Skeletal muscle cell (primary cell): ENCODE results near the gene VSIG8.
A peak's percentile ranks its signal among the peaks of the same experiment; 100 is the strongest.
"Not testable (repeated sequence)": the region's sequence is repeated elsewhere in the genome, so short reads cannot be mapped to it uniquely, and the experiment has no call there.

ENCODE experiments used
- DNase-seq: peaks from one replicate; pipeline ENCODE4 v3.0.0-alpha.2; 2010; ENCODE audit warnings: low read depth
- H3K4me3 ChIP-seq: 2 replicates; pipeline ENCODE4 v1.5.1; 2011; ENCODE audit warnings: low read depth, mild to moderate bottlenecking, control low read depth, low read length, moderate library complexity

VSIG8 gene

GRCh38 chr1:159862557-159862956 is at the start of gene VSIG8:
VSIG8 (minus strand) TSS chr1:159862657; CDS start chr1:159862521, 136 bp downstream.
- DNase-seq = no peak

GRCh38 chr1:159911326-159912070 is 49.0 kb upstream of the VSIG8 start:
- DNase-seq = no peak

More at GRCh38 chr1:159862557-159862956, at the start of gene VSIG8:
- H3K4me3 ChIP-seq = no peak within 1 kb of the TSS

GRCh38 chr1:159908031-159908940 is 45.8 kb upstream of the VSIG8 start:
- no peak overlapping the region for H3K4me3 ChIP-seq
- DNase-seq = no peak

More at GRCh38 chr1:159911326-159912070, 49.0 kb upstream of the VSIG8 start:
- H3K4me3 ChIP-seq = no peak overlapping the region

- no peak overlapping the region for H3K4me3 ChIP-seq
- no peak for DNase-seq
Measured at GRCh38 chr1:159906960-159907359, 44.5 kb upstream of the VSIG8 start.

GRCh38 chr1:159904036-159904435 is 41.6 kb upstream of the VSIG8 start:
- DNase-seq, H3K4me3 ChIP-seq: not testable (repeated sequence)

- no peak overlapping the region for H3K4me3 ChIP-seq
- DNase-seq = no peak
Measured at GRCh38 chr1:159902541-159902940, 40.1 kb upstream of the VSIG8 start.

GRCh38 chr1:159900755-159901360 is 38.4 kb upstream of the VSIG8 start:
- H3K4me3 ChIP-seq = no peak overlapping the region
- no peak for DNase-seq

GRCh38 chr1:159900086-159900680 is 37.7 kb upstream of the VSIG8 start, which contains the start of gene CFAP45:
CFAP45 (minus strand) TSS chr1:159900165; CDS start chr1:159900098, 67 bp downstream.
- no peak for DNase-seq
- no peak within 1 kb of the TSS for H3K4me3 ChIP-seq

- H3K4me3 ChIP-seq, DNase-seq: not testable (repeated sequence)
Measured at GRCh38 chr1:159899634-159900033, 37.2 kb upstream of the VSIG8 start.

GRCh38 chr1:159898527-159898926 is 36.1 kb upstream of the VSIG8 start:
- H3K4me3 ChIP-seq = no peak overlapping the region
- DNase-seq = no peak

- no peak for DNase-seq
- no peak overlapping the region for H3K4me3 ChIP-seq
Measured at GRCh38 chr1:159897962-159898361, 35.5 kb upstream of the VSIG8 start.

- no peak overlapping the region for H3K4me3 ChIP-seq
- no peak for DNase-seq
Measured at GRCh38 chr1:159896546-159896930, 34.1 kb upstream of the VSIG8 start.

- H3K4me3 ChIP-seq = no peak overlapping the region
- no peak for DNase-seq
Measured at GRCh38 chr1:159895836-159896545, 33.5 kb upstream of the VSIG8 start.

GRCh38 chr1:159895286-159895685 is 32.8 kb upstream of the VSIG8 start:
- no peak for DNase-seq
- H3K4me3 ChIP-seq = no peak overlapping the region

GRCh38 chr1:159892944-159893343 is 30.5 kb upstream of the VSIG8 start:
- DNase-seq = no peak
- no peak overlapping the region for H3K4me3 ChIP-seq

GRCh38 chr1:159891275-159892157 is 29.1 kb upstream of the VSIG8 start:
- H3K4me3 ChIP-seq = no peak overlapping the region
- peak; percentile 63 for DNase-seq

- DNase-seq = no peak
- H3K4me3 ChIP-seq = no peak overlapping the region
Measured at GRCh38 chr1:159890390-159890789, 27.9 kb upstream of the VSIG8 start.

GRCh38 chr1:159889821-159890252 is 27.4 kb upstream of the VSIG8 start:
- no peak overlapping the region for H3K4me3 ChIP-seq
- DNase-seq = peak; percentile 77
